ENCODE results near the gene CDKN1A.

- TF ChIP-seq CTCF (IDR thresholded peaks at IDR 0.05) (no peak), POLR2A (IDR thresholded peaks at IDR 0.05) (no peak)
These were observed 38.1 kb downstream of the CDKN1A start for GRCh38 chr6:36716476-36717093.

Measured in lower leg skin (tissue), 3 donors.